HG03520 (cell line): ENCODE results near the gene HSP90B1.

Experiments
- ATAC-seq: cut with Tn5 transposase; IDR thresholded peaks from one replicate; pipeline ENCODE4 v1.9.1; 2021; ENCODE audit warnings: mild to moderate bottlenecking, moderate library complexity; ENCODE audit not compliant: unreplicated experiment

The HSP90B1 gene

DNA sequence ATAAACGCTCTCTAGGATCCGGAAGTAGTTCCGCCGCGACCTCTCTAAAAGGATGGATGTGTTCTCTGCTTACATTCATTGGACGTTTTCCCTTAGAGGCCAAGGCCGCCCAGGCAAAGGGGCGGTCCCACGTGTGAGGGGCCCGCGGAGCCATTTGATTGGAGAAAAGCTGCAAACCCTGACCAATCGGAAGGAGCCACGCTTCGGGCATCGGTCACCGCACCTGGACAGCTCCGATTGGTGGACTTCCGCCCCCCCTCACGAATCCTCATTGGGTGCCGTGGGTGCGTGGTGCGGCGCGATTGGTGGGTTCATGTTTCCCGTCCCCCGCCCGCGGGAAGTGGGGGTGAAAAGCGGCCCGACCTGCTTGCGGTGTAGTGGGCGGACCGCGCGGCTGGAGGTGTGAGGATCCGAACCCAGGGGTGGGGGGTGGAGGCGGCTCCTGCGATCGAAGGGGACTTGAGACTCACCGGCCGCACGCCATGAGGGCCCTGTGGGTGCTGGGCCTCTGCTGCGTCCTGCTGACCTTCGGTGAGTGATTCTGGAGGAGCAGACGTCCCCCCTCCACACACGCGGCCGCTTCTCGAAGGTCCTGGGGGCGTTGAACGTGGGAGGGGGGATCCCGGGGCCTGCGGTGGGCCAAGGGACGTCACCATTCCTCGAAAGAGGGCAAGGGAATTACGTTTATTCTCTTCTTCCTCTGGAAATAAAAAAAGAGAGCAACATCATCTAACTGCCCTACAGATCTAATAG, at the start of gene HSP90B1:
TSS of gene HSP90B1 (plus strand) at position 377 of the 753 bp plus-strand sequence. CDS start at position 483, 106 bp downstream.
- ATAC-seq: peak; percentile 60

DNA sequence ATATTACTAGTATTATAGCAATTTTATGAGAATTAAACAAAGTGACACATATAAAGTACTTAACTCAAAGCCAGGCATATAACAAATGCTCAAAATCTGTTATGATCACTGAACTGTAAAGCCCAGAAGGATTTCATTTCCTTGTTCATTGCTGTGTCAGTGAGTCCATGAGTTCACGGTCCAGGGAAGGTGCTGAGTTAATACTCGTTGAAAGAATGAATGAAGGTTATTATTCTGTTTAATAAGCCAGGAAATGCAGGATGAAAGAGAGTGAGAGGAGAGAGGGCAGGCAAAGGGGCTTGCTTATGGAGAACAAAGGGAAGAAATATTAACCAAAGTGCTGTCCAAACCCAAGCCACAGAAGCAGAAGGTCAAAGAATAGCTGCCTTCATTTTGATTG, 48.9 kb upstream of the HSP90B1 start:
- no peak for ATAC-seq

DNA sequence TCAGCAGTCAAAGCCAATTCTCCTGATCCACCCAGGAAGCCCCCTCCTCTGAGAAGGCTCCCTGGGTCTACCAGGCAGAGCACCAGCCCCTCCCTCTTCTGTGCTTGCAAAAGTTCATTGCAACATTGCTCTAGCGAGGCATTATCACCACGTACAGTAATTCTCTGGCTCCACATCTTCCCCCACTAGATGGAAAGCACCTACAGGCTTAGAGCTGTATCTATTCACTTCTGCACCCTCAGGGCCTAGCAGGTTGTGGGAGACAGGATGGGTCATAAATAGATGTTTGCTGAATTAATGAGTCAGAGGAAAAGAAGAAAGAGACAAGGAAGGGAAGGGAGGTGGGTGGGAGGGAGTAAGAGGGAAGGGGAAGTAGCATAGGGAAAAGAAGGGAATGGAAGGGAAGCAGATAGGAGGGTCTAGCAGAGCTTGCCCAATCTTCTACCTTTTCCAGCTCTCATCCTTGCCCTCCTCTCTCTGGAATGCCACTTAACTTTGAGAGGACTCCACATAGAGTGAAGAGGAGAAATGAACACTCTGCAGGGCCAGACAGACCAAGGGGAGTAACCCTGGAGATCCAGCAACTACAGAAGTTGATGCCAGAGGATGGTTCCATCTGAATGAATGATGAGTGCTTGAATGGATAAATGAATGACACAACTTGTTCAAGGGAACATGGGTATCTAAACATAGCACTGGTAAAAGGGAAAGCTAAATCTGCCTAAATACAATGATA, 47.2 kb upstream of the HSP90B1 start:
- no peak for ATAC-seq

DNA sequence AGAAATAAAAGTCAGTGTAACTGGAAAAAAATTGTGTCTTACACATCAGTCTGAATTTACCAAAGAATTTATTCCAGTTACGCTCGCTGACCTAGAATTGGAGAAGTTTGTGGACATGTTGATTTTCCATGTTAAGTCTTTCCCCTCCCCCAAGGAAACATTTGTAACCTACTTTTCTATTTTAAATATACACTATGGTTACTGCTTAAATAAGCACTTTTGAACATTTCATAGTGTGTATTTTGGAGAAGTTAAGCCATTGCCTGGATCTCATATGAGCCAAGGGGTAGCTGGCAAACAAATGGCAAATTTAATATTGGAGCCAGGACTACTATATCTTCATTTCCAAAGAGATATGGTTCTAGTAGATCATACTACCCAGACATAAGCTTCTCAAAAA, 46.3 kb upstream of the HSP90B1 start:
- no peak for ATAC-seq

DNA sequence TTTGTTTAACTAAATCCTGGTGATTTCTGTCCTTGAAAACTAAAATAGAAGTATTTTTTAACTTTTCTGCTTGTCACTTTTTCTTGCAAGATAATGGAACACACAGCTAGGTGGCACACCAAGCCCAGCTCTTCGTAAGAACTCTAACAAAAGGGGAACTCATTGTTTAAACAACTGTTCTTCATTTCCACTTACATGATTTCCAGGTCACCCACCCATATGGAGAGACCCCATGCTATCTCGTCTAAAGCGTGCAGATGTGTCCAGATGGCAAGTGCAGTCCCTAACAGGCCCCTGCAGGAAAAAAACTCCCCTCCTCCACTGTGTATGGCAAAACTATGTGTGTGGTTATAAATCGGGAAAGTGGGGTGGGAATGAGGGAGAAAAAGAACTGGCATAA, 45.9 kb upstream of the HSP90B1 start:
- ATAC-seq: no peak

DNA sequence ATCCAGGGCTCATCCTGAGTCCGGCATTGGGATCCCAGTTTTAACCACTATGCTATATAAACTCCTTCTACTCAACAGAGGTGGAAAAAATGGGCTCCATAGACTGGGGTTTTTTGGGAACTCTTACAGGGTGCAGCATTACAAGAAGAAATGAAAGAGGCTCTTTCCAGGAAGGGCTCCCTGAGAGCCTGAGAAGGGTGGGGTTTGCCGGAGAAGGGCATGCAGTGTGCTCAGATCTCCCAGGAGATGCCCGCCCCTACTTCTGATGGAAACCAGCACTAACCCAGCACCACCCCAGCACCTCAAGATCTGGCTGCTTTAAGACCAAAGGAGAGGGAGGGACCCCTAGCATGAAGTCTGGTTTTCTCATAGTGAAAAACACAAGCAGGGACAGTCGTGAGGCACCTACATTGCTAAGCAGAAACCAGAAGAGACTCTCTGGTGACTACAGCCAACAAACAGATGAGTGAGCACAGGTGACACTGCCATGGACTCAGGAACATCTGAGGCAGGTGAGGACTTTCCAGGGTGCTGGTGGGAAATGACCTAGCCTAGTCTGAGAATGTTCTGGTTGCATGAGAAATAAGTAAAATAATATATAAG, 43.9 kb upstream of the HSP90B1 start:
- ATAC-seq: no peak

DNA sequence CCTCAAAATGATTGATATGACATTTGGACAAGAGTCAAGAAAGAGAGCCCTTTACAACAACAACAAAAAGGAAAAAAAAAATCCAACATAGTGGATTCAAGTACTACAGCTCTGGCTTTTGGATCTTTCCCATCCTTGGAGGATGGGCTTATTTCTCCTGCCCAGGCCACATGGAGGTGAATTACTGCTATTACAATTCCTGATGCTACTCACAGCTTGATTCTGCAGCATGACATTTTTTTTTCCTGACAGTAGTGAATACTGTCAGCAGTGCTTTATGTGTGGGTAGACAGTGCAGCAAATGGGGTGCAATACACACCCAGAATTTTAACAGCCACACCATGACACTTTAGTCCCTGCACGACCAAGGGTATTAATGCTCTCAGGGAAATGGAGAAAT, 42.5 kb upstream of the HSP90B1 start:
- no peak for ATAC-seq

DNA sequence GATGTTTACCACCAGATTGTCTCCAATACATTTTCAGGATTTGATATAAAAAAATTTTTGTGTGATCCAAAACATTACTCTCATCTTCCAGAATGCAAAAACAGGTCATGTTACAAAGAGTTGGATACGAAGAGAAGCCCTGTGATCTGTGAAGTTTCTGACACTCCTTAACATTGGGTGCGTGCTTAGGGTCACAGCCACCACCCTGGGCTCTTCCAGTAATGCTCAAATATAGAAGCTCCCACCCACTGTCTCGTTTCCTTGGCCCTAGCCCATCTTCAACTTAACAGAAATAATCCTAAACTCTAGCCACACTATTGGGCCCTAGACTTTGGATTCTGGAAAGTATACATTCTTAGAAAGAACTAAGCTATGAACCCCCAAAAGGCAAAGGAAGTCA, 32.9 kb upstream of the HSP90B1 start:
- ATAC-seq: no peak

DNA sequence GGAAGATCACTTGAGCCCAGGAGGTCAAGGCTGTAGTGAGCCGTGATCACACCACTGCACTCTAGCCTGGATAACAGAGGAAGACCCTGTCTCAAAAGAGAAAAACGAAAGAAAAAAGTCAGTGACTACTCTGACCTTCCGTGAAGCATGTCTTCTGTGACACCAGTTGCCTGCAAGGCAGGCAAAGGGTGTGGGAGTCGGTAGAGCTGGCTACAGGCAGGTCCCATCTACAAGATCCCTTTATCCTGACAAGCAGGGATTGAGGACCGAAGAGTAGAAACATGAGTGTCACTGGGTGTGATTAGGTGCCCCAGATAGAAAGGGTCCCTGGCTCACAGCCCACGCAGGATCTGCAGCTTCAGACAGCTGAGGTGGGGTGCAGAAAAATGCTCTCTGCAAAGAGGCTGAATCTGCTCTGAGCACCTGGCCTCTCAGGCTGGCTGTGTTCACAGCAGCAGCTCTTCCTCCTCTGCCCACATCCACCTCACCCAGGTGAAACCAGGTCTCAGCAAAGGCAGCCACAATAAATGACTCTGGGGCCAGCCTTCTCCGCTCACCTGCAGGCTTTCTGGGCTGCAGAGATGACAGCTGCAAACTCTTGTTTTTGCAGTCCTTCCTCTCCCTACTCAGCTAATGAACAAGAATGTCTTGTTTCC, 28.6 kb upstream of the HSP90B1 start:
- no peak for ATAC-seq

DNA sequence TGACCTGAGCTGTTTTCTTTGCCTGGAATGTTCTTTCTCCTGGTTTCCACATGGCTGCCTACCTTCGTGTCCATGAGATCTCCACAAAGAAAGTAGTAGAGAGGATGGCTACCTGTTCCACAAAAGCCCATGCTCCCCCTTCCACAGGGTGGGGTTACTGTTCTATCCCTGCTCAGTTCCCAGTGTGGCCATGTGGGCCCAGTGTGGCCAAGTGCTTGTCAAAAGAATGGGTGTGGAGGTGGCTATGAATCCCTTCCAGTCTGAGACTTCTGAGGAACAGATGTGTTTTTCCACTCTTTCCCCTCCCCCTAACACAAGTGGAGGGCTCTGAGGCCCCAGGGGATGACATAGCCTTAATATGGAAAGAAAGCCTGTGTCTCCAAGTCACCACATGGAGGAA, 26.2 kb upstream of the HSP90B1 start:
- ATAC-seq: no peak

DNA sequence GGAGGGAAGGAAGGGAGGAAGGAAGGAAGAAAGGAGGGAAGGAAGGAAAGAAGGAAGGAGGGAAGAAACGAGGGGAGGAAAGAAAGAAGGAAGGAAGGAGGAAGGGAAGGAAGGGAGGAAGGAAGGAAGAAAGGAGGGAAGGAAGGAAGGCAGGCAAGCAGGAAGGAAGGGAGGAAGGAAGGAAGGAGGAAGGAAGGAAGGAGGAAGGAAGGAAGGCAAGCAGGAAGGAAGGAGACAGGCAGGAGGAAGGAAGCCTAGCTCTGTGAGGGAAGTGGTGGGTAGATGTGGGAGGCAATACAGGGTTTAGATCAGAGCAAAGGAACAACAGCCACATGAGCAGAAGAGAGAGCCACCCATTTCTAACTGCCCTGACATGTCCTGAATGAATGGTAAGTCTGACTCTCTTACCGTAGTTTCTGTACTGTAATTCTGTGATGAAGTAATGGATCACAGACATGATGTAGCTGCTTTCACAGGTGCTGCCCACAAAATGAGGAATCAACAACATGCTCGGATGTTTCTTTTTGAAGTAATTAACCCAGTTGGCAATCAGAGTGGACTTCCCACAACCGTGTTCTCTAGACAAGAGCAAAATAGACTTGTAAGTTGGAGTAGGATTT, 24.4 kb upstream of the HSP90B1 start:
- ATAC-seq: no peak

DNA sequence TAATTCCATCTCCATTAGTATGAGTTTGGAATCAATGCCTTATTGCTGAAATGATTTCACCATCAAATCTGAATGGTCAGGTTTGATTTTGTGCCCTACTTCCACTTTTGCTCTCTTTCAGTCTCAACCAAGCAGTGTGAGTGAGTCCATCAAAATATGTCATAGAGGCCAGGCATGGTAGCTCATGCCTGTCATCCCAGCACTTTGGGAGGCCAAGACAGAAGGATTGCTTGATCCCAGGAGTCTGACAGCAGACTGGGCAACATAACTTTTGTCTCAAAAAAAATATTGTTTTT, 22.0 kb upstream of the HSP90B1 start:
- no peak for ATAC-seq

DNA sequence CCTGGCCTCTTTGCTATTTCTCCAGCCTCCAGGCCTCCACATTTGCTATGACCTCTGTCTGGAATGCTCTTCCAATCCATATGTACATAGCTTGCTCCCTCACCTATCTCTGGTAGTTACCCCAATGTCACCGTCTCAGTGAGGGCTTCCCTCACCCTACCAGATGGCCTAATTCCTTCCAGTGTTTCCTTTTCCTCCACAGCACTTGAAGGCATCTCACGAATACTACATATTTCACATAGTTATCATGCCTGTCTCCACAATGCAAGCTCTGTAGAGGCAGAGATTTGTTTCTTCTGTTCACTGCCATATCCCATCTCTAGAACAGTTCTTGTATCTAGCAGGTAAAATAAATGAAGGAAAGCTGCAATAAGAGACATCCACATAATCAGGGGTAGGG, 21.3 kb upstream of the HSP90B1 start:
- no peak for ATAC-seq

DNA sequence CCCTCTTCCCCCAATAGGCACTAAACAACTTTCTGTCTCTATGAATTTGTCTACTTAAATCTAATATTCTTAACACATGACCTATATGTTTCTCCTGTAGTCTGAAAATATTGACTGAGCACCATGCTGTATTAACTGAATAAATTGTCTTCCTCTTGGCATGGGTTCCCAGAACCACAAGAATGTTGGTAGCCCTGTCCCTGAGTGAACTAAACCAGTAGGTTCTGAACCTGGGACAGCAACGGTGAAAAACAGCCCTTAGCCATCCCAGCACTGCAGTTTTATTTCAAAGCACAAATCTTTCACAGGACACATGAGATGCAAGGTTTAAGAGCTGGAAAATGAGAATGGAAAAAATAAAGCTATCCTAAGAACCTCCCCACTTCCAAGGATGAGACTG, 20.4 kb upstream of the HSP90B1 start:
- ATAC-seq: no peak

DNA sequence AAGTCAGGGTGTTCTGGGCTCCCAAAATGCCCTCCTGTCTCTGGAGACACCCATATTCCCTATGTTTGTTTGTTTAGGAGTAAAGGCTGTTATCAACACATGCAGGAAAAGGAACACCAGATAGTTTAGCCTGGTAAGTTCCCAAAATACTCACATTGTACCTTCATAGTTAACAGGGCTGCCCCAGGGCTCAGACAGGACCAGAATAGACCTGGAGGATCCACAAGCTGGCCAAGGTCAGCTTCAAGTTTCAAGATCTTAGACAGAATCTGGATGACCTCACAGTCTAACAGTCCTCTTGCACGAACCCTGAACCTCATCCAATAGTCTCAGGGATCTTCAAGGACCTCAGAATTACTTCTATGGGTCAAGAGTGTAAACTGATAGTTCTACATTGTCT, 18.1 kb upstream of the HSP90B1 start:
- no peak for ATAC-seq

DNA sequence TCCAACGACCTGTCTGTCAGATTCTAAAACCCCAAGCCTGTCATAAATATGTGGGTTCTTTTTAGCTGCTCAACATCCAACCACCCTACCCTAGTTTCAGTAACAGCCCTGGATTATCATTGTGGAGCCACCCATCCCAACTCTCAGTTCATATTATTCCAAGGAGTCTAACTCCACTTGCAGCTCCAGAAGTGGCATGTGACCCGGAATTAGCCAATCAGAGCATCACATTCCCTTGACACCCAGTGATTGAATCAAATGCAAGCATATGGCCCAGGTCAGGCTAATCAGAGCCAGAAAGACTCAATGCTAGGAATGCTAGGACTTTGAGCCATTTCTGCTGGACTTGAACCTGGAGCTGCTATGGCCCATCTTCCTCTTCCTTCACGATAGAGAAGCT, 17.1 kb upstream of the HSP90B1 start:
- no peak for ATAC-seq

DNA sequence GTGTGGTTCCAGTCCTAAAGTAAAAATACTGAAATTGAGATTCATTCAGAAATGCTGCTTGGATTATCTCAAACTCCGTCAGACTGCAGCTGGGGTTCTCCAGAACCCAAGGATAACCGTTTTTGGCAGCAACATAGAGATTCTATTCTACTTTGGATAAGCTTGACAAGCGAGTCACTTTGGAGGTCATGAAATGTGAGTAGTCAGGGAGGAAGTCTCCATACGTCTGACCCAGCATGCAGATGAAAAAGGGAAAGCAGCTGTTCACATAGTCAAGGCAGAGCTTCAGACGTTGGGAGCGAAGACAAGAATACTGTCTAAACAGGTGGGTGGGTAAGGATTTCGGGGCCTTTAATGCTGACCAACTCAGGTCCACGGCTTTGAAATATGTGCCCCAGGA, 14.9 kb upstream of the HSP90B1 start:
- no peak for ATAC-seq

DNA sequence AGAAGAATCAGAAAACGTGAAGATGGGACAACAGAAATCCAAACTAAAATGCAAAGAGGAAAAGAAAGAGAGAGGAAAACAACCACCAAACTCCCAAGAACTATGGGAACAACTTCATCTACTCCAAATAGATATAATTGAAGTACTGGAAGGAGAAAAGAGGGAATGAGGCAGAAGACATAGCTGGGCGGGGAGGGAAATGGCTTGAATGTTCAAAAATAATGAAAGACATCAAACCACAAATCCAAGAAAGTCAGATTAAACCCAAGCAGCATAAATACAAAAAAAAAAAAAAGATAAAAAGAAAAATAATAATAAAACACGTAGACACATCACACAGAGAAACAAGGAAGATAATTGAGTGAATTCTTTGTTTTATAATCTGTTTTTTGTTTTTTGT, 12.3 kb upstream of the HSP90B1 start:
- ATAC-seq: no peak

DNA sequence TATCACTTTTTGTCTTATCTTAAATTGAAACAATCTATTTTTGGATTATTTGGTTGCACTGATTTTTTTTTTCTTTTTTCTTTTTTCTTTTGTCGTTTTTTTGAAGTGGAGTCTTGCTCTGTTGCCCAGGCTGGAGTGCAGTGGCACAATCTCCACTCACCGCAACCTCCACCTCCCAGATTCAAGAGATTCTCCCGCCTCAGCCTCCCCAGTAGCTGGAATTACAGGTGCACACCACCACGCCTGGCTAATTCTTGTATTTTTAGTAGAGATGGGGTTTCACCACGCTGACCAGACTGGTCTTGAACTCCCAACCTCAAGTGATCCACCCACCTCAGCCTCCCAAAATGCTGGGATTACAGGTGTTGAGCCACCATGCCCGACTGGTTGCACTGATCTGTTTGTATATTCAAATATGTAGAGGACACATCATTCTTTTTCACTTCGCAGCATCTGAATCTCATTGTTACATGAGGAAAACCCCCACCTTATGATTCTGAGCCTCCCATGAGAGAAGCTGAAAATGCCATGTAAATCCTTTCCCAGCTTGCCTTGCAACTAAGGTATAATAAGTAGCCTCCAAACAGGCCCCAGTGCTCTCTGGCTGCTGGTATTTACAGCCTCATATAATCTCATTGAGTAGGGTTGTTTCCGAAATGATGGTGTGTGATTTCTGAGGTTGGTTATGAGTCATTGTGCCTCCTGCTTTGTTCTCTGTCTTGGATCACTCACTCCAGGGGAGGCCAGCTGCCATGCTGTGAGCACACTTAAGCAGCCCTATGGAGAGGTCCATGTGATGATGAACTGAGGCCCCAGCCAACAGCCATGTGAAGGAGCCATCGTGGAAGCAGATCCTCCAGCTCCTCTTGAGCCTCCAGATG, 5.2 kb upstream of the HSP90B1 start:
- peak; percentile 35 for ATAC-seq

DNA sequence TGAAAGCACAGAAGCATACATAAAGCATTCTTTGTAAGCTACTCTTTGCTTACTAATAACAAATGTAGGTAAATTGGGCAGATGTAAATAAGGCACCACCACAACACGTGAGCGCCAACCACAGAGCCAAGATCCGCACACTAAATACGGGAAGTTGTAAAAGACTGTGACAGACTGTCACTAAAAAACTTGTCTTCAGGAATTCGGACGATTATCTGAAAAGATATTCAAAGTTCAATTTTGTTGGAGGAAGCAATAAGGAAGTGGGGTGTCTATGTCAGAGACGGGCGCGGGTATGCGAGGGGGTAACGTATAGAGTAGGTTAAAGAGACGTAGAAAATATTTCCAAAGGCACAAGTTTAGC, 1.5 kb upstream of the HSP90B1 start:
- ATAC-seq: no peak
